B cell (primary cell): Measurements from ENCODE around the gene TMEM238. TPM values are rescaled to one million over a fixed set of nuclear protein-coding genes. Genes with fewer than 3 reads are reported as not detected.

ENCODE experiments used
- ATAC-seq: fragments of 200-7000 bp; cut with Tn5 transposase; one replicate; pipeline ENCODE4 v1.10.0; 2021; ENCODE audit warnings: low read depth, mild to moderate bottlenecking, moderate number of reproducible peaks, moderate library complexity
- CTCF ChIA-PET: fragments of 350-600 bp; sonication (Branson Sonifier 250); formaldehyde crosslinking; loops from one replicate; lab custom pipeline; 2021; ENCODE audit warnings: antibody characterized with exemption, inconsistent platforms; lab: Charles Lee
- POLR2A ChIA-PET: fragments of 350-600 bp; sonication (Branson Sonifier 250); formaldehyde crosslinking; loops from one replicate; lab custom pipeline; 2021; ENCODE audit warnings: antibody characterized with exemption; lab: Charles Lee
- DNase-seq: peaks from one replicate; pipeline ENCODE4 v3.0.0; 2013
- H2AFZ ChIP-seq: 2 replicates; pipeline ENCODE4 v1.6.1; 2012; ENCODE audit warnings: mild to moderate bottlenecking, low read depth, low read length; ENCODE audit not compliant: insufficient read depth, poor library complexity, severe bottlenecking
- H3K27ac ChIP-seq, 2 donors: 1 replicate in 1 of 2; 2 replicates in 1 of 2; pipeline ENCODE4 v1.5.1; 2012 to 2013; ENCODE audit warnings: low read length in 2 of 2, mild to moderate bottlenecking in 2 of 2, moderate library complexity in 1 of 2
- H3K27me3 ChIP-seq, 4 experiments: fragments of 200-600 bp in 1 of 4; sonication (generic) in 1 of 4; replicated peaks in 1 of 4; 1 replicate in 2 of 4; 2 replicates in 2 of 4; pipeline versions ENCODE4 v1.6.1 to v1.7.0; 2013 to 2016; ENCODE audit warnings: low read length in 3 of 4, mild to moderate bottlenecking in 2 of 4, mixed read lengths in 1 of 4, moderate library complexity in 1 of 4; ENCODE audit not compliant: insufficient read depth in 4 of 4, control insufficient read depth in 3 of 4; ENCODE audit errors: control extremely low read depth in 1 of 4
- H3K36me3 ChIP-seq, 2 experiments: replicated peaks in 1 of 2; 1 replicate in 1 of 2; 2 replicates in 1 of 2; pipeline versions ENCODE4 v1.6.1 to v1.7.1; 2013; ENCODE audit warnings: low read length in 1 of 2; ENCODE audit not compliant: insufficient read depth in 2 of 2, control insufficient read depth in 1 of 2; ENCODE audit errors: control extremely low read depth in 1 of 2, extremely low read depth in 1 of 2
- H3K4me1 ChIP-seq, 2 donors: fragments of 200-600 bp in 1 of 2; sonication (generic) in 1 of 2; 1 replicate in 1 of 2; 2 replicates in 1 of 2; pipeline versions ENCODE4 v1.5.1 to v1.6.1; 2013 to 2017; ENCODE audit warnings: low read length in 2 of 2; ENCODE audit not compliant: control insufficient read depth in 2 of 2, insufficient read depth in 2 of 2
- H3K4me2 ChIP-seq: replicated peaks from 2 replicates; pipeline ENCODE3; 2012; ENCODE audit warnings: mild to moderate bottlenecking, low read depth, low read length; ENCODE audit not compliant: poor library complexity, severe bottlenecking
- H3K4me3 ChIP-seq, 5 experiments: fragments of 200-600 bp in 1 of 5; sonication (generic) in 1 of 5; 1 replicate in 3 of 5; 2 replicates in 2 of 5; pipeline versions ENCODE4 v1.5.1 to v1.7.0; 2011 to 2016; ENCODE audit warnings: low read length in 4 of 5, mild to moderate bottlenecking in 4 of 5, low read depth in 2 of 5, control low read depth in 1 of 5, moderate library complexity in 1 of 5; ENCODE audit not compliant: insufficient read depth in 1 of 5; ENCODE audit errors: control extremely low read depth in 1 of 5, extremely low read depth in 1 of 5
- H3K79me2 ChIP-seq: fragments of 200-600 bp; sonication (generic); one replicate; pipeline ENCODE4 v1.6.0; 2016; ENCODE audit warnings: low read length; ENCODE audit not compliant: control insufficient read depth, insufficient read depth
- H3K9ac ChIP-seq: fragments of 200-600 bp; sonication (generic); 2 replicates; pipeline ENCODE4 v1.6.1; 2017; ENCODE audit warnings: mild to moderate bottlenecking, low read length, moderate library complexity
- H3K9me3 ChIP-seq, 3 donors: one replicate each; pipeline versions ENCODE4 v1.6.1 to v1.7.1; 2013; ENCODE audit warnings: low read length in 2 of 3; ENCODE audit not compliant: control insufficient read depth in 2 of 3, insufficient read depth in 1 of 3; ENCODE audit errors: control extremely low read depth in 1 of 3
- H4K20me1 ChIP-seq: 2 replicates; pipeline ENCODE4 v1.6.0; 2012; ENCODE audit warnings: mild to moderate bottlenecking, low read length; ENCODE audit not compliant: insufficient read depth, control insufficient read depth, poor library complexity, severe bottlenecking
- H3K27ac Mint-ChIP-seq: one replicate; pipeline ENCODE4 v1.8.0; 2021; ENCODE audit warnings: mixed read lengths
- H3K27me3 Mint-ChIP-seq: one replicate; pipeline ENCODE4 v1.8.0; 2021; ENCODE audit warnings: mixed read lengths
- H3K4me1 Mint-ChIP-seq: one replicate; pipeline ENCODE4 v1.8.0; 2021; ENCODE audit warnings: mixed read lengths
- H3K4me3 Mint-ChIP-seq: one replicate; pipeline ENCODE4 v1.8.0; 2021; ENCODE audit warnings: mixed read lengths
- H3K9me3 Mint-ChIP-seq: one replicate; pipeline ENCODE4 v1.8.0; 2022; ENCODE audit warnings: mixed read lengths; ENCODE audit not compliant: insufficient read depth
- EZH2 ChIP-seq: IDR thresholded peaks from 2 replicates; pipeline ENCODE4 v1.6.1; 2012; ENCODE audit warnings: borderline replicate concordance, low read depth, mild to moderate bottlenecking, moderate library complexity, low read length; ENCODE audit not compliant: insufficient read depth, poor library complexity, severe bottlenecking
- WGBS: methylation state at CpG from one replicate; pipeline ENCODE4 v1.1.5; 2013; ENCODE audit warnings: missing lambda C conversion rate; ENCODE audit not compliant: insufficient coverage; 5-methylcytosine and 5-hydroxymethylcytosine counted together
- intact Hi-C: fragments of 100-400 bp; cut with micrococcal nuclease; formaldehyde crosslinking; loops from one replicate; pipeline ENCODE4 v1.10.0; 2022
- polyA plus RNA-seq: library from polyadenylated mRNA; depleted of rRNA; stranded (reverse); fragments of >200 nt; gene quantifications from 2 replicates; pipeline ENCODE4 v1.2.3, GENCODE V29; 2012
- total RNA-seq, 2 donors: library from RNA; stranded (reverse); fragments of 120-200 nt in 1 of 2; gene quantifications; 1 replicate in 1 of 2; 2 replicates in 1 of 2; pipeline versions ENCODE4 v1.2.3 to v1.2.4, GENCODE V29; 2013 to 2022
- TF ChIP-seq, protein P1 (sequence below): fragments of 200-600 bp; IDR thresholded peaks from one replicate; pipeline ENCODE4 v1.8.0; 2022; ENCODE audit warnings: antibody characterized with exemption, mild to moderate bottlenecking

The TMEM238 gene
- total and polyA plus RNA-seq, 2 donors (not counting 1 experiment from before 2014, with no cell fraction given): 0.76 to 4.7 TPM

DNA sequence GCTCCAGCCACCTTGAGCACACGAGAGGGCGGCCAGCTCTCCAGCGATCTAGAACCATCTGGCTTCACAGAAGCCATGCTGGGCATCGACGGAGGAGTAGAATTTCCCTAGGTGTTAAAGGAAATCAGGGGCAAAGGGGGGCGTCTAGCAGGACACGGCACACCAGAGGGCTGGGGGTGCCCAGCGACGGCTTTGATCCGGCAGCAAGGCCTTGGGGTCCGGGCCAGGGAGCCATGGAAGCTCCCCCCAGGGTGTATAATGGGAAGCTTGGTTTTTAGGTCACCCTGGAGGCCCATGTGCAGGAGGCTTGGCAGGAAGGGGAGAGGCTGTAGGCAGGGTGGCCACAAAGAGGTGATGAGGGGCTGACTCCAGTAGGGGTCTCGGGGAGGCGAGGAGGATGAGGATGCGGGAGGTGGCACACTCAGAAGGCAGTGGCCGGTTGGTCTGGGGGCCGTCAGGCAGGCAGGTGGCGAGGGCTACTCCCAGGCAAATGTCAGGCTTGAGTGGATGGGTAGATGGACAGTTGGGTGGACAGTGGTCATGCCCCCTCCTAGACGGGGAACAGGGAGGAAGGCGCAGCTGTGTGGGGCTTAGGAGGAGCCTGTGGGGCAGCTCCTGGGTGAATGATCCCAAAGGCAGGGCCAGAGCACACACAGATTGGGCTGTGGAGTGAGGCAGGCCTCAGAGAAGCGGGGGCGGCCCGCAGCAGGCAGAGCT, 38.8 kb downstream of the TMEM238 start:
- no peak for TF ChIP-seq EZH2
- TF ChIP-seq, protein P1, sequence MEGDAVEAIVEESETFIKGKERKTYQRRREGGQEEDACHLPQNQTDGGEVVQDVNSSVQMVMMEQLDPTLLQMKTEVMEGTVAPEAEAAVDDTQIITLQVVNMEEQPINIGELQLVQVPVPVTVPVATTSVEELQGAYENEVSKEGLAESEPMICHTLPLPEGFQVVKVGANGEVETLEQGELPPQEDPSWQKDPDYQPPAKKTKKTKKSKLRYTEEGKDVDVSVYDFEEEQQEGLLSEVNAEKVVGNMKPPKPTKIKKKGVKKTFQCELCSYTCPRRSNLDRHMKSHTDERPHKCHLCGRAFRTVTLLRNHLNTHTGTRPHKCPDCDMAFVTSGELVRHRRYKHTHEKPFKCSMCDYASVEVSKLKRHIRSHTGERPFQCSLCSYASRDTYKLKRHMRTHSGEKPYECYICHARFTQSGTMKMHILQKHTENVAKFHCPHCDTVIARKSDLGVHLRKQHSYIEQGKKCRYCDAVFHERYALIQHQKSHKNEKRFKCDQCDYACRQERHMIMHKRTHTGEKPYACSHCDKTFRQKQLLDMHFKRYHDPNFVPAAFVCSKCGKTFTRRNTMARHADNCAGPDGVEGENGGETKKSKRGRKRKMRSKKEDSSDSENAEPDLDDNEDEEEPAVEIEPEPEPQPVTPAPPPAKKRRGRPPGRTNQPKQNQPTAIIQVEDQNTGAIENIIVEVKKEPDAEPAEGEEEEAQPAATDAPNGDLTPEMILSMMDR: no peak
- Mint-ChIP-seq H3K4me3 (no peak overlapping the region), H3K9me3 (no peaks in the 10 kb centered on the region), H3K27me3 (no peaks in the 10 kb centered on the region), H3K27ac (no peak overlapping the region), H3K4me1 (peaks cover 10% of the 10 kb centered on the region)
- Histone ChIP-seq H3K27me3 (peaks cover 0 to 12% (median 3%) of the 10 kb centered on the region in 4 experiments), H3K9ac (no peak overlapping the region), H2AFZ (no peak overlapping the region), H3K4me2 (no peak overlapping the region), H3K36me3 (peaks cover 0 to 10% of the 10 kb centered on the region in 2 experiments), H3K4me1 (peaks cover 11 to 14% of the 10 kb centered on the region in 2 donors), H3K27ac (no peak overlapping the region), H3K4me3 (no peak overlapping the region), H3K79me2 (peaks cover 14% of the 10 kb centered on the region), H4K20me1 (no peaks in the 10 kb centered on the region), H3K9me3 (peaks cover 0 to 5% (median 0%) of the 10 kb centered on the region in 3 donors)
- intact Hi-C loops: no loop called here
- ChIA-PET CTCF (no interaction called here), POLR2A (no interaction called here)
- no peak for ATAC-seq
- WGBS: 94% methylated on average over 22 of the region's 22 CpGs
- no peak for DNase-seq

DNA sequence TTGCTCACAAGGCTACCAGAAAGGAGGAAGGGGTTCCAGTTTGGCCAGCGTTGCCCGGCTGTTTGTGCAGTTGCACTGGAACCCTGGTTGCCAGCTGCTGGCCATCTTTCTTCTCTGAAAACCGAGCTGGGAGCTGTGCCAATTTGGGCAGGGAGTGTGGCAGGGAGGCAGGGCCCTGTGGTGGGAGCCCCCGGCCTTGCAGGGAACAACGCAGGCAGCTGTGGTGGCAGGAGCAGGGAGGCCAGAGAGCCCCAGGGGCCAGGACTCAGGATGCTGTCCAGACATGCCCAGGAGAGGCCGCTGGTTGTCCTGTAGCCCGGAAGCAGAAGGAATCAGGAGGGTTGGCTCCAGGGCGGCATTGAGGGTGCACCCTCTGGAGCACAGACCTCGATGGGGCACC, 39.6 kb downstream of the TMEM238 start:
- H4K20me1 ChIP-seq: no peaks in the 10 kb centered on the region
- H3K4me1 ChIP-seq: peaks cover 14 to 18% of the 10 kb centered on the region in 2 donors
- no peak overlapping the region for H3K27ac ChIP-seq
- ATAC-seq (no peak), DNase-seq (no peak)
- no peak overlapping the region for H3K9ac ChIP-seq
- peaks cover 0 to 13% (median 4%) of the 10 kb centered on the region in 4 experiments for H3K27me3 ChIP-seq
- peaks cover 0 to 10% of the 10 kb centered on the region in 2 experiments for H3K36me3 ChIP-seq
- no peak overlapping the region for H3K27ac Mint-ChIP-seq
- no peak overlapping the region for H3K4me3 Mint-ChIP-seq
- no peak overlapping the region for H3K4me3 ChIP-seq
- ChIA-PET CTCF (no interaction called here), POLR2A (no interaction called here)
- no peak for TF ChIP-seq EZH2
- TF ChIP-seq, protein P1: no peak
- H3K4me2 ChIP-seq: no peak overlapping the region
- peaks cover 0 to 7% (median 0%) of the 10 kb centered on the region in 3 donors for H3K9me3 ChIP-seq
- H3K27me3 Mint-ChIP-seq: peaks cover 3% of the 10 kb centered on the region
- intact Hi-C loops: no loop called here
- no peak overlapping the region for H2AFZ ChIP-seq
- no peaks in the 10 kb centered on the region for H3K9me3 Mint-ChIP-seq
- 96% methylated on average over 9 of the region's 9 CpGs for WGBS
- peaks cover 13% of the 10 kb centered on the region for H3K4me1 Mint-ChIP-seq
- H3K79me2 ChIP-seq: peaks cover 17% of the 10 kb centered on the region
